GM19238 (cell line): ENCODE data around the gene STAM.
"Not testable (repeated sequence)": the region's sequence is repeated elsewhere in the genome, so short reads cannot be mapped to it uniquely, and the experiment has no call there.

ENCODE experiments used
- DNase-seq: peaks from one replicate; pipeline ENCODE4 v3.0.0; 2011; ENCODE audit warnings: low spot score; ENCODE audit not compliant: insufficient read length

STAM gene

DNA sequence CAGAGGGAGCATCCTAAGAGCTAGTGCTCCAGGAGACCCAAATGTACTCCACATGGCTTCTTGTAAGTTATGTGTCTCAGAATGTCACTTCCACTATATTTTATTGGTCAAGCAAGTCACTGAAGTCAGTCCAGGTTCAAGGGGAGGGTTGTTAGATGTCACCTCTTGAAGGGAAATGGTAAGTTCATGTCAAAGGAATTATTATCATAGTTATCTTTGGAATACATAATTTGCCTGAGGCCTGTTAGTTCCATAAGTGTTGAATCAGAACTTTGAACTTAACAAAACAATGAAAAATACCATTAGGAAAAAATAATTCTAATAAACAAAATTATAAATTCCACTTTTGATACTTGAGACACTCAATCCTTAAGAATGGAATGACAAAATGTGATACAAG lies 30.6 kb downstream of the STAM start:
- no peak for DNase-seq

DNA sequence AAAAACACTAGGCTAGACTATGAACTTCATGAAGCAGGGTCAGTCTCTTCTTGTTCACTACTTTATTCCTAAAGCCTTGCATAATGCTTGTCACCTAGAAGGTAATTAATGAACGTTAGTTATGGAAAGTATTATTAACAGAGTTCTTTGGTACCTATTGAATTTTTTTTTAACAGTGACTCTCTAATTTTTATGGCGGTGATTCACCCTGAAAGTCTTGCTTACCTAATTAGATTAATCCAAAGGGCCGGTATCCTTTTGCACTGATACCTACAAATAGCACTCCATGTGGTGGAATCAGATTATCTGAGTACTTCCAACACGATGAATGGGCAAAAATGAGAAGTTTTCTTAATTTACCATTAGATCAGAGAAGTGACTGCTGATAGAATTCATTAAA lies 31.7 kb downstream of the STAM start:
- no peak for DNase-seq

DNA sequence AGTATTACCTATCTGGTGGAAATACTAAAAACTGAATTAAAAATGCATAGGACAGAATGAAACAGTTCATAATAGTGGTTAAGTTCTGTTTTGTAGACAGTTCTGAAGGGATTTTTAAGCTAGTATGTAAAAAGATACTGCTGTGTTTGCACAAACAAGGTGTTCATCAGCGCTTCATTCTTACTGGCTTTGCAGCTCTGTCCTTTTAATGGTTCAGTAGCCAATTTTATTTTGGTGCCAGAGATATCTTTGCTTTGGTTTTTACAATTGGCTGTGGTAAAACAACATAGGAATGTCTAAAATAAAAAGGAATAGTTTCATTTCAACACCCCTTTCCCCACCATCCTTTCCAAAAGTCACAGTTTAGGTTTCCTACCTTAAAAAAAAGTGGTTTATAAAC lies 33.0 kb downstream of the STAM start:
- DNase-seq, result no peak

DNA sequence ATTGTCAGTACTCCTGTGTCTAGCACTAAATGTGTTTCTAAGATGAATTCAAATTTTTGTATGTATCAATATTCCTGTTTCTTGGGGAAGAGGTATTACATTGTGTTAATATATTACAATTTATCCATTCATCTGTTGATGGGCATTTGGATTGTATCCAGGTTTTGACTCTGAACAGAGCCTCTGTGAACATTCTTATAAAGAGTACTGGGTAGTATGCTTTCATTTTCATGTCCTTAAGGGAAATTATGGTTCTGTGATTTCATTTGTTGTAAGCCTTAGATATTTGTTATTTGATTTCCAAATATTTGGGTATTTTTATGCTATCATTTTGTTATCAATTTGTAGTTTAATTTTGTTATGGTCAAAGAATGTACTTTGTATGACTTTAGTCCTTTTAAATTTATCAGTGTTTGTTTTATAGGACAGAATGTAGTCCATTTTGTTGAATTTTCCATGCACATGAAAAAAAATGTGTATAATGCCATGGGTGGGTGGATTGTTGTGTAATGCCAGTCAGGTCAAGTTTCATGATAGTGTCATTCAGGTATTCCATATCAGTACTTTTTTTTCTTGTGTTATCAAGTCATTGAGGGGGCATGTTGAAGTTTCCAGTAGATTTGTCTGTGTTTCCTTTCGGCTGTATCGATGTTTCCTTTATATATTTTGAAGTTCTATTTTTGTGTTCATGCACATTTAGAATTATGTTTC lies 38.4 kb downstream of the STAM start:
- DNase-seq, result no peak

DNA sequence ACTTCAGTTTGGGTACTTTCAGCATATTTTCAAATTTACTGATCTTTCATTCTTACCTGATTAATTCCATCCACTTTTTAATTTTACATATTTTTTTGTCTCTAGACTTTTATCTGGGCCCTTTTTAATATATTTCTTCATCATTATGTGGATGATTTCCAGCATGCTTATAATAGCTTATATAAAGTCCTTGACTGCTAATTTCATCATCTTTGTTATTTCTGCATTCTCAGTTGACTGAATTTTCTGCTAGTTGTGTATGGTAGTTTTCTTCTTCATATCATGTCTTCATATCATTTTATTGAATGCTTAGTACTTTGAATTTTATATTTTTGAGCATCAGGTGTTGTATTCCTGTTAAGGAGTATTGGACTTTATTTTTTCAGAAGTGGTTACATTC lies 39.6 kb downstream of the STAM start:
- no peak for DNase-seq

DNA sequence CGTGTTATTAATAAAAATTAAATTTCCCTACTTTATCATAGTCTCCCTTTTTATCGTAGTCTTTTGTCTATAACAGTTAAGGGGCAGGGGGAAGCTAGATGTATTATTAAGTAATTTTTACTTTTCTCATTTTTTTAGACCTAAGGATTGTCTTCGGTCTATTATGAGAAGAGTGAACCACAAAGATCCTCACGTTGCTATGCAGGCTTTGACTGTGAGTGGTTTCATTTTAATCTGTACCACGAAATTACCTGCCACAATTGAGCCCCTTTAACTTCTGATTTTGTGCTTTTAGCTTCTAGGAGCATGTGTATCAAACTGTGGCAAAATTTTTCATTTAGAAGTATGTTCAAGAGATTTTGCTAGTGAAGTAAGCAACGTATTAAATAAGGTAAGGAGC lies 40.6 kb downstream of the STAM start:
- DNase-seq, result no peak

DNA sequence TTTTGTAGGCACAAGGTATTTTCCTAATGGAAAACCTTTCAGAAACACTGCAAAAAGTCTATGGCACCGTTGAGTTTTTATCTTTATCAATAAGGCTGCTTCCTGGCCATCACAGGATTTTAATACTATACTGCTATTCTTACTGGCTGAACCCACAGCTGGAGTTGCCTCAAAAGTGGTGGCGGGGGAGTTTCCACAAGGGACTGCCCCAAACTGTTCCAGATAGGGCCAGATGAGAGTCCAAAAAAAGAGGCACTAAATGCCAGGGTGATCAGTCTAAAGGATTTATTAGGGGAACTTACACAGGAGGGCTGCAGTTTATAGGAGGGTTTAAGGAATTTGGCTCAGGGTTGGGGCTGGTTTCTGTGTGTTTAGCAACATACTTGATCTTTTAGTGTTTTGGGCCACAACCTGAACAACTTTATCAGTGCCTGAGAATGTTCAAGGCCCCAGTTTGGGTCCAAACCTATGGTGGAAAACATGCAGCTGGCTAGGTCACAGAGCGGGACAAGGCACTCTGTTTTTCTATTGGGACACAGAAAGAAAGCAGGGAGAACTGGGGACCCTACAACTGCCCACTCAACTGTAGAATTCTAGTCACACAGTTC lies 41.4 kb downstream of the STAM start:
- no peak for DNase-seq

DNA sequence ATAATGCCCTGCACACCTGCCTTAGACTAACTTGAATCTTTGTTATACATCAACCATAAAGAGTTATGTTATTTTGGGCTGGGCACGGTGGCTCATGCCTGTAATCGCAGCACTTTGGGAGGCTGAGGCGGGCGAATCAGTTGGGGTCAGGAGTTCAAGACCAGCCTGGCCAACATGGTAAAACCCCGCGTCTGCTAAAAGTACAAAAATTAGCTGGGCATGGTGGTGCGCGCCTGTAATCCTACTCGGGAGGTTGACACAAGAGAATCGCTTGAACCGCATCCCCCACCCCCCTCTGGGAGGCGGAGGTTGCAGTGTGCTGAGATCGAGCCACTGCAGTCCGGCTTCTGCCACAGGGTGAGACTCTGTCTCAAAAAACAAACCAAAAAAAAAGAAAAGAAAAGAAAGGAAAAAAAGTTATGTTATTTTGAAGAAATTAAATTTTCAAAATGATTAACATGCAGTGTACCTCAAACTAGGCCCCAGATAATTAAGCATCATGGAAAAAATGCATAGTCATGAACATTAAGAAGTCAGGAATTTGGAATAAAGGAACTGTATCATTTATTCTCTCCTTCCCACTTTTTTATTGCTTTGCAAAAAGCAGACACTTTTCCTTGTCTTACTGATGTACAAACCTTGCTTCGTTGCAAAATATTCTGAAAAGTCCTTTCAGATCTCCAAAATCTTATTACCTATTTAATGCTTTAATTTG lies 43.3 kb downstream of the STAM start:
- DNase-seq, result no peak

DNA sequence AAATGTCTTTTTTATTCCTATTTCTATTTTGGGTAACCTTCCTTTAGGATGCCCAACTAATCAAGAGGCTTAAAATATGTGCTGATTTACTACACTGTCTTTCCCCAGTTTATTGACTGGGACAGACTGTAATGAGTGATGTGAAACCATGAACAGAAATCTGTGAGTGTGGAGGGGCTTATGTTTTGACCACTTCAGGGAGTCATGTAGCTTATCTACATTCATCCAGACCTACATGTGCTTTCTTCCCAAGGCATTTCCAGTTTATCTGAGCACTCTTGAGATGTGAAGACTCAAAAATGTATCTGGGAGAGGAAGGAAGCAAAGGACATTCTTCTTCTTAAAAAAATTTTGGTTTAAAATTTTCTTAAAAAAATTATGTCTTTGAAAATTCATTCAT lies 45.2 kb downstream of the STAM start:
- DNase-seq, result no peak

DNA sequence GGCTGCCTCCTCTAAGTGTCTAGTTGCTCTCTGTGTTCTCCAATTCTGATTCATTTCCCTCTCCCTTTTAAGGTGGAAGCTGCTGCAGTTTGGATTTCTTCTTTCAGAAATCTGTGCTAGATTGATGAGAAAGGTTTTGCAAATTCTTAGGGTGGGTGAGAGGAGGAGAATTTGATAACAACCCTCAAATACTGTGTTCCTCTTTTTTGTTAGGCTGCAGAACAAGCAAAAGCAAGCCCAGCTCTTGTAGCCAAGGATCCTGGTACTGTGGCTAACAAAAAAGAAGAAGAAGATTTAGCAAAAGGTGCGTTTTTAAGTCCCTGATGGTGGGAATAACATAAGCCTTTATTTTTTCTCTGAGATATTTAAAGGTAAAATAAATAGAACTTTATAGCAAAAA lies 49.1 kb downstream of the STAM start:
- DNase-seq, result no peak

DNA sequence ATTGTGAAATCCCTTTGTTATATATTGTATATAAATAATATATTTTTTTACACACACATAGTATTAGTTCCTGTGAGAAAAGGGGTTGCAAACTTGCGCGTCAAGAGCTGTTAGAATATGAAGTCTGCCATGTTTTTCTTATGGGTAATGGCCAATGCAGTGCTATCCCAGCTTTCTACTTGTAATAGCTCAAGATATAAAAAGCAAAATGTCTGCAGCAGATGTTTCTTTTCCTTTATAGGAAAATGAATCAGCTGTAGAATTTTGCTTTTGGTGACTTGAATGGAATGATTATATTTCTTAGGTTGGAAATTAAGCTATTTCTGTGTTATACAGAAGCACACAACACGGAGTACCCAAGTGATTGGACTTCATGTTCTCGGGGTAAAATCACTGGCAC lies 54.7 kb downstream of the STAM start:
- DNase-seq, result no peak

DNA sequence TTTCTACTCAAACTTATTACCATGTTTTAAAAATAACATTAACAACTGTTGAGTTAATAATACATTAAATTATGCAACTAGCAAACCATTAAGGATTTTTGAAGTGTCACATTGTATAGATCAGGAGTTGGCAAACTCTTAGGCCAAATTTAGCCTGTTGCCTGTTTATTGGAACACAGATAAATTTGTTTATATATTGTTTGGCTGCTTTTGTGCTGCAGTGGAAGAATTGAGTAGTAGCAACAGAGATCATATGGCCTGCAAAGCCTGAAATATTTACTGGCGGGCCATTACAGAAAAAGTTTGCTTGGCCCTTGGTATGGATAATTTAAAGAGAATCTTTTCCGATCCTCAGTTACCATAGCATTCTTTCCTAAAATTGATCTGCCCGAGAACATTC lies 57.4 kb downstream of the STAM start:
- DNase-seq, result no peak

DNA sequence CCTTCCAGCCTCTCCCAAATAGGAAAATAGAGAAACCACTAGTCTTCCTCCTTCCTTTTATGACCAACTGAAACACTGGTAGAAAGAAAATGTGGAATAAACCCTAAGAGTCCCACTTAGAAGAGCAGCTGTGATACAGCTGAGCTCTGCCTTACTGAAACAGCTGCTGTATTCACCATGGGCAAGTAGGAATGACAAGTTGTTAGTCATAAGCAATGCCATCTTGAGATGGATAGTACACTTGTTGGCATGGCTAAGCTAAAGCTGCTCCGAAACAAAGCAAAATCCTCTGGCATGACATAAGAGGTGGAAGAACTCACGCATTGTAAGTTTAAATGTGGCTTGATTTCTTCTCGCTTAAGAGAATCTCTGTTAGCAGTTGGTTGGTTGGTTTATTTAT lies 59.8 kb downstream of the STAM start:
- DNase-seq, result no peak

DNA sequence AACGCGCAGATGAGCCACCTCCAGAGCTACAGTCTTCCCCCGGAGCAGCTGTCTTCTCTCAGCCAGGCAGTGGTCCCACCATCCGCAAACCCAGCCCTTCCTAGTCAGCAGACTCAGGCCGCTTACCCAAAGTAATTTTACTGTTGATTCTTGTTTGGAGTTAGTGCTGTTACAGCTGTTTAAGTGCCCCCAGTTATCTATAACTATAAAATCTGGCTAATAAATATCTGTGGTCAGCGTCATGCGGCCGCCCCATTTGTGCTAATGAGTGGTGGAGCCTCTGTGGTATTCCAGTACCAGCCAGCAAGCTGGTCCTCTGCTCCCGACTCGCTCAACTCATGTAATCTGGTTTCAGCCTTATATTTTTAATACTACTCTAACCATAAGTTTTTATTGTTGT lies 64.9 kb downstream of the STAM start:
- no peak for DNase-seq

DNA sequence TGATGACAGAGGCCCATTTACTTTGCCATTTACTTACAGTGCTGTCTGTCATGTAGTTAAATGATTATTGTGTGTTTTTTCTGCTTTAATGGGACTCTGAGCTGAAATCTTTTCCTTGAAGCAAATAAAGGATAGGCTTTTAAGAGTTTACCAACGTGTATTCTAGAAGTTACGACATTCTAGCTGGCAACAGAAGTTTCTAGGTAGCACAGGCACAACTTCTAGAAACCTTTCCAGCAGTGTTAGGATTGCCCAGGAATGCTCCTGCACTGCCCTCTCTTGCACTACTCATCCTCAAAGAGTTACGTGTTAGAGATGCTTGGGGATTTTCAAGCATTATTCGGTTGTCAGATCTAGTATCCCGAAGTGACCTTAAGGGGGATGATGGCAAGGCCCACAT lies 65.5 kb downstream of the STAM start:
- no peak for DNase-seq

DNA sequence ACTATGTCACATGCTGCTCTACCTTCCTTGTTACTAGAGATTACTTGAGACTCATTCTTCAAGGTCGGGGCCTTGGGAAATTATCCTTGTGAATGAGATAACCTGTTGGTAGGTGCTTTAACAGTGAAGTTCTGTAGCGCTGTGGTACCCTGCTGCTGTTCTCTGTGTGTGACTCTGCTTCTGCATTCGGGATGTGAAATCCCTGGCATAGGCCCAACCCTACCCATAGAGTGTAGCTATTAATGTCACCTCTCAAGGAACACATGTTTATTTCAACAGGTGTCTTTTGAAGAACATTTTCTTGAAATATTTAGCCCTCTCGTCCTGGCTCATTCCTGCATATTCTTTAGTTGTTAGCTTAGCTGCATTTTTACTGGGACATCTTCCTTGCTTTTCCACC lies 66.2 kb downstream of the STAM start:
- no peak for DNase-seq

DNA sequence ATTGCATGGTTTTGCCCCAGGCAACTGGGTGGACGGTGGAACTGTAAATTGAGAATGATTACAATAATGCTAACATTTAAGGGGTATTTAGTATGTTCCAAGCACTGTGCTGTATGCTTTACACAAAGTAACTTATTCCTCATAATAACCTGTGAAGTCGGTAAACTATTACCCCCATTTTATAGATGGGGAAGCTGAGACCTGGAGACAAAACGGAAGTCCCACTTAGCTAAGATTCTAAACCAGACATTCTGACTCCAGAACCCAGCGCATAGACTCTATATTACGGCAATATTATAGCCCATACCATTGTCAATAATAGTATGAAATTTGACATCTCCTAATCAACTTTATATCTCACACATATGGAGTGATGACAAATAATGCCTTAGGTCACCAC lies 68.1 kb downstream of the STAM start:
- no peak for DNase-seq

DNA sequence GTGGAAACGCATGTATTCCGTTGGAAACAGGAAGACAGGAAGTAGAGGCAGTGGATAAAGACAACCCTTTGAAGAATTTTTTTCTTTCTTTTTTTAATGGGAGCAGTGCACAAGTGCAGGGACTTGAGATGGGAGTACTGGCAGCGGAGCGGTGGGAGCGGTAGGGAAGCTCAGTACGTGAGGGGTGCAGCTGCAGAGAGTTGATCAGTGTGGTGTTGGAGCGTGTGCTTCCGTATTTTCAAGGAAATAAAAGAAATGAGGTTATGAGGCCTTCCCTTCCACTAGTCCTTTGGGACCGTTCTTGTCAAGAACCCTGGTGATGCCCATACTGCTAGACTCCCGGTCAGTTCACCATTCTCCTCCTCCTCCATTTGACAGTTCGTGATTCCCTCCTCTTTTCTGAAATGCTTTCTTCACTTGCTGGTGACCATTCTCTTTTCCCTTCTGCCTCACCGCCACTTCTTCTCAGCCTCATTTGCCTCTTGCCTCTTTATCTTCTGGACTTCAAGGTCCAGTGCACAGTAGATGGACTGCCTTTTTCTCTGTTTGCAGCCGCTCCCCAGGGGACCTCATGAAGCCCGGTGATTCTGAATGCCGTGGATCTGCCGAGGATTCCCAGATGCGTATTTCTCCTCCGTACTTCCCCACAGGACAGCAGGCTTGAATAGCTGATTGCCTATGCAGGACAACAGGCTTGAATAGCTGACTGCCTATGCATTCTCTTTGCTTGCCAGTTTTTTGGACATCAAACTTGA lies 68.9 kb downstream of the STAM start:
- no peak for DNase-seq

DNA sequence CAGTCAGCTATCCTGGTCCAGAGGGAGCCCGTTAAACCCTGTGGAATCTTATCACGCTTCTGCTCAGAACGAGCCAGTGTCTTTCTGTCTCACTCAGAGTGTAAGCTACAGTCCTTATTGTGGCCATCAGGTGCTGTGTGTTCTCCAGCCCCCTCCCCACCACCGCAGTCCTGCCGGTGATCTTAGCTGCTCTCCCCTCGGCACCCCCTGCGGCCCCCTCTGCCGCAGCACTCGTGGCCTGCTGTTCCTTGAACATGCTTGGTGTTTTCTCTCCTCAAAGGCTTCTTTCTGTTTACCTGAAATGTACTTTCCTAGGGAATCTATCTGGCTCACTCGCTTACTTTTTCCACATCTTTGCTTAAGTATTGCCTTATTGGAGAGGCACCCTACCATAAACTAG lies 69.8 kb downstream of the STAM start:
- DNase-seq, result no peak

DNA sequence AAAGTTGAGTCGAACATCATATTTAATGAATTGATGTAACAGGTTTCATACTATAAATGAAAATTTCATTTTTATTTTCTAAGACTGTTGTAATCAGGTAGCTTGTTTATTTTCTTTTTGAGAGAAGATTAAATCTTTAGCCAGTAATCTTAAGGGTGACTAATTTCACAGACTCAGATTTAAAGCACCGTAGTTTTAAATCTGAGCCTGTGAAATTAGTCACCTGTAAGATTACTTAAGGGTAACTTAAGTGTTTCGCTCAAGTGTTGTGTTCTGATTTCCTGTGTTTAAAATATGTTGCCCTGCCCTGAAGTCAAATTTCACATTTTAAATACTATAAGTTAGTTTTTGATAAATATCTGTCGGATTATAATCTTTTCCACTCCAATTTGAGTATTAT lies 72.2 kb downstream of the STAM start:
- DNase-seq, result no peak

DNA sequence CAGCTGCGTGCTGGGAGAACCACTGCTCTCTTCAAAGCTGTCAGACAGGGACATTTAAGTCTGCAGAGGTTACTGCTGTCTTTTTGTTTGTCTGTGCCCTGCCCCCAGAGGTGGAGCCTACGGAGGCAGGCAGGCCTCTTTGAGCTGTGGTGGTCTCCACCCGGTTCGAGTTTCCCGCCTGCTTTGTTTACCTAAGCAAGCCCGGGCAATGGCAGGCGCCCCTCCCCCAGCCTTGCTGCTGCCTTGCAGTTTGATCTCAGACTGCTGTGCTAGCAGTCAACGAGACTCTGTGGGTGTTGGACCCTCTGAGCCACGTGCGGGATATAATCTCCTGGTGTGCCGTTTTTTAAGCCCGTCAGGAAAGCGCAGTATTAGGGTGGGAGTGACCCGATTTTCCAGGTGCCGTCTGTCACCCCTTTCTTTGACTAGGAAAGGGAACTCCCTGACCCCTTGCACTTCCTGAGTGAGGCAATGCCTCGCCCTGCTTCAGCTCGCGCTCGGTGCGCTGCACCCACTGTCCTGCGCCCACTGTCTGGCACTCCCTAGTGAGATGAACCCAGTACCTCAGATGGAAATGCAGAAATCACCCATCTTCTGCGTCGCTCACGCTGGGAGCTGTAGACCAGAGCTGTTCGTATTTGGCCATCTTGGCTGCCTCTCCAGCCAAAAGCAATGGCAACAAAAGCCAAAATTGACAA lies 78.5 kb downstream of the STAM start:
- not testable (repeated sequence) for DNase-seq

DNA sequence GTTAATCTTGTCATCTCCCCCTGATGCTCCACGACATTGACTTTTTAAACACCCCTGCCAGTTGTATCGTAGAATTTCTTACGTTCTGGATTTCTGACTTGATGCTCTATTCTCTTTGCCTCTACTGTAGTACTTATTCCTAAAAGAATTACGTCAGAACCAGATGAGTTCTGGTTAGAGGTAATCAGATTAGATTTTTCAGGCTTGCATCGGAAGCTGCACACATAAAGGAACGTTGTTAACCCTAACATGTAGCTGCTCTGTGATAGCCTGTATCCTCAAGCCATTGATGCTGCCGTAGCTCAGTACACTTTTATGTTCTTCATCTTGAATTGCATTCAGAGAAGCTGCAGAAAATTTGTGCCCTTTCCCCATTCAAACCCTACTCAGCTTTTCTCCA lies 81.8 kb downstream of the STAM start:
- DNase-seq, result no peak
